ENCODE results near the gene ZNF358.

The ZNF358 gene

DNA sequence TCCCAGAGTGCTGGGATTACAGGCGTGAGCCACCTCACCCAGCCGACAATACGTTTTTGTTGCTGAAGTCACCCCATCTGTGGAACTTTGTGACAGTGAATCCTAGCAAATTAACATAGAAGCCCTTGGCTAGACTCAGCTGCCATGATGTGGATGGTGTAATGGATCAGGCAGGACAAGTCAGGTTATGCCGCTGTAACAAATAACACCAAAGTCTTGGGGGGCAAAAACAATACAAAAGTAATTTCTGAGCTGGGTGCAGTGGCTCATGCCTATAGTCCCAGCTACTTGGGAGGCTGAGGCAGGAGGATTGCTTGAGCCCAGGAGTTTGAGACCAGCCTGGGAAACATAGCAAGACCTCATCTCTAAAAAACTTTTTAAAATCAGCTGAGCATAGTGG is 49.0 kb downstream of the ZNF358 start:
- Histone ChIP-seq H3K27me3 (ENCODE audit: low read length) (no peaks in the 10 kb centered on the region), H4K20me1 (ENCODE audit: low read depth, low read length) (no peaks in the 10 kb centered on the region), H3K4me3 (ENCODE audit: insufficient read depth, low read length, poor library complexity, severe bottlenecking) (no peak overlapping the region), H3K4me2 (ENCODE audit: low read depth, low read length, poor library complexity, severe bottlenecking) (no peak overlapping the region), H3K9ac (ENCODE audit: low read length) (no peak overlapping the region), H2AFZ (ENCODE audit: low read depth, low read length, severe bottlenecking) (no peak overlapping the region), H3F3A (ENCODE audit: insufficient read depth) (no peaks in the 10 kb centered on the region), H3K9me2 (replicated peaks; ENCODE audit: insufficient read depth, low read length) (no peaks in the 10 kb centered on the region), H3K27ac (ENCODE audit: low read depth, low read length) (no peak overlapping the region), H3K36me3 (ENCODE audit: low read length) (no peaks in the 10 kb centered on the region), H3K79me2 (ENCODE audit: insufficient read depth, low read length) (no peaks in the 10 kb centered on the region), H3K9me3 (ENCODE audit: insufficient read depth, low read length) (no peaks in the 10 kb centered on the region)
- TF ChIP-seq, protein P1, sequence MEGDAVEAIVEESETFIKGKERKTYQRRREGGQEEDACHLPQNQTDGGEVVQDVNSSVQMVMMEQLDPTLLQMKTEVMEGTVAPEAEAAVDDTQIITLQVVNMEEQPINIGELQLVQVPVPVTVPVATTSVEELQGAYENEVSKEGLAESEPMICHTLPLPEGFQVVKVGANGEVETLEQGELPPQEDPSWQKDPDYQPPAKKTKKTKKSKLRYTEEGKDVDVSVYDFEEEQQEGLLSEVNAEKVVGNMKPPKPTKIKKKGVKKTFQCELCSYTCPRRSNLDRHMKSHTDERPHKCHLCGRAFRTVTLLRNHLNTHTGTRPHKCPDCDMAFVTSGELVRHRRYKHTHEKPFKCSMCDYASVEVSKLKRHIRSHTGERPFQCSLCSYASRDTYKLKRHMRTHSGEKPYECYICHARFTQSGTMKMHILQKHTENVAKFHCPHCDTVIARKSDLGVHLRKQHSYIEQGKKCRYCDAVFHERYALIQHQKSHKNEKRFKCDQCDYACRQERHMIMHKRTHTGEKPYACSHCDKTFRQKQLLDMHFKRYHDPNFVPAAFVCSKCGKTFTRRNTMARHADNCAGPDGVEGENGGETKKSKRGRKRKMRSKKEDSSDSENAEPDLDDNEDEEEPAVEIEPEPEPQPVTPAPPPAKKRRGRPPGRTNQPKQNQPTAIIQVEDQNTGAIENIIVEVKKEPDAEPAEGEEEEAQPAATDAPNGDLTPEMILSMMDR (IDR thresholded peaks at IDR 0.05; ENCODE audit: insufficient read depth, low read length, poor library complexity, severe bottlenecking) = no peak
- no peak for TF ChIP-seq EZH2phosphoT487 (conservative IDR thresholded peaks at IDR 0.05; ENCODE audit: low read length)

DNA sequence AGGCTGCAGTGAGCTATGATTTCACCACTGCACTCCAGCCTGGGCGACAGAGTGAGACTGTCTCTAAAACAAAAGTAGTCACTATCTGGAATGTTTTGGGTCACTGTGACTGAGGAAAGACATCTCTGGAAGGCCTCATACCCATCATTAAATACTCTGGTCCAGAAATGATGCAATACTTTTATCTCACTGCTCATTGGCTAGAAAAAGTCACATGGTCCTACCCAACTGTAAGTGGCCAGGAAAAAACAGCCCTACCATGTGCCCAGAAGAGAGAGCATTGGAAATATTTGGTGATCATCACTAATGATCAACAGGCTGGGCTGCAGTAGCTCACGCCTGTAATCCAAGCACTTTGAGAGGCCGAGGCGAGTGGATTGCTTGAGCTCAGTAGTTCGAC is 49.4 kb downstream of the ZNF358 start:
- no peaks in the 10 kb centered on the region for H3F3A ChIP-seq (ENCODE audit: insufficient read depth)
- H3K27ac ChIP-seq (ENCODE audit: low read depth, low read length) = no peak overlapping the region
- no peaks in the 10 kb centered on the region for H3K9me2 ChIP-seq (replicated peaks; ENCODE audit: insufficient read depth, low read length)
- no peak overlapping the region for H3K4me2 ChIP-seq (ENCODE audit: low read depth, low read length, poor library complexity, severe bottlenecking)
- no peak overlapping the region for H3K4me3 ChIP-seq (ENCODE audit: insufficient read depth, low read length, poor library complexity, severe bottlenecking)
- H2AFZ ChIP-seq (ENCODE audit: low read depth, low read length, severe bottlenecking) = no peak overlapping the region
- H4K20me1 ChIP-seq (ENCODE audit: low read depth, low read length) = no peaks in the 10 kb centered on the region
- no peaks in the 10 kb centered on the region for H3K9me3 ChIP-seq (ENCODE audit: insufficient read depth, low read length)
- H3K36me3 ChIP-seq (ENCODE audit: low read length) = no peaks in the 10 kb centered on the region
- TF ChIP-seq EZH2phosphoT487 (conservative IDR thresholded peaks at IDR 0.05; ENCODE audit: low read length) = no peak
- TF ChIP-seq, protein P1 (IDR thresholded peaks at IDR 0.05; ENCODE audit: insufficient read depth, low read length, poor library complexity, severe bottlenecking) = no peak
- no peak overlapping the region for H3K9ac ChIP-seq (ENCODE audit: low read length)
- no peaks in the 10 kb centered on the region for H3K79me2 ChIP-seq (ENCODE audit: insufficient read depth, low read length)
- H3K27me3 ChIP-seq (ENCODE audit: low read length) = no peaks in the 10 kb centered on the region

Data from SU-DHL-6 (cell line).